HG03571 (cell line): Measurements from ENCODE around the gene DYRK2.
A peak's percentile ranks its signal among the peaks of the same experiment; 100 is the strongest.

Source experiments
- ATAC-seq: cut with Tn5 transposase; IDR thresholded peaks from one replicate; pipeline ENCODE4 v1.9.1; 2021; ENCODE audit not compliant: unreplicated experiment

The DYRK2 gene

GRCh38 chr12:67648521-67649260 lies at the start of gene DYRK2:
Gene DYRK2 (plus strand): TSS chr12:67648745. CDS start chr12:67649134, 389 bp downstream.
- peak; percentile 49 for ATAC-seq

- no peak for ATAC-seq
Measured at GRCh38 chr12:67599691-67600090, 48.9 kb upstream of the DYRK2 start.

GRCh38 chr12:67601126-67601525 lies 47.4 kb upstream of the DYRK2 start:
- no peak for ATAC-seq

GRCh38 chr12:67609226-67609870 lies 39.2 kb upstream of the DYRK2 start:
- no peak for ATAC-seq

GRCh38 chr12:67613040-67613439 lies 35.5 kb upstream of the DYRK2 start:
- no peak for ATAC-seq

- no peak for ATAC-seq
Measured at GRCh38 chr12:67617629-67618028, 30.9 kb upstream of the DYRK2 start.

GRCh38 chr12:67618303-67618702 lies 30.2 kb upstream of the DYRK2 start:
- ATAC-seq, result no peak

- ATAC-seq, result no peak
Measured at GRCh38 chr12:67621112-67621511, 27.4 kb upstream of the DYRK2 start.

- no peak for ATAC-seq
Measured at GRCh38 chr12:67621926-67622325, 26.6 kb upstream of the DYRK2 start.

GRCh38 chr12:67623259-67623658 lies 25.3 kb upstream of the DYRK2 start:
- no peak for ATAC-seq

GRCh38 chr12:67624355-67624754 lies 24.2 kb upstream of the DYRK2 start:
- no peak for ATAC-seq

- ATAC-seq, result no peak
Measured at GRCh38 chr12:67625004-67625403, 23.5 kb upstream of the DYRK2 start.

GRCh38 chr12:67626156-67626555 lies 22.4 kb upstream of the DYRK2 start:
- ATAC-seq, result no peak

GRCh38 chr12:67630373-67631088 lies 18.0 kb upstream of the DYRK2 start:
- peak; percentile 99 for ATAC-seq

- no peak for ATAC-seq
Measured at GRCh38 chr12:67632005-67632404, 16.5 kb upstream of the DYRK2 start.

- ATAC-seq, result no peak
Measured at GRCh38 chr12:67633024-67633610, 15.4 kb upstream of the DYRK2 start.

- no peak for ATAC-seq
Measured at GRCh38 chr12:67633708-67634107, 14.8 kb upstream of the DYRK2 start.

- ATAC-seq, result no peak
Measured at GRCh38 chr12:67634303-67634761, 14.2 kb upstream of the DYRK2 start.

- ATAC-seq, result no peak
Measured at GRCh38 chr12:67637718-67638117, 10.8 kb upstream of the DYRK2 start.

GRCh38 chr12:67638694-67639093 lies 9.9 kb upstream of the DYRK2 start:
- no peak for ATAC-seq

- ATAC-seq, result no peak
Measured at GRCh38 chr12:67640863-67641262, 7.7 kb upstream of the DYRK2 start.
